HFF-Myc (cell line): Measurements from ENCODE around the gene ACAP2.
A peak's percentile ranks its signal among the peaks of the same experiment; 100 is the strongest.

ENCODE experiments used
- DNase-seq: peaks from one replicate; pipeline ENCODE4 v3.0.0-alpha.2; 2011; ENCODE audit warnings: low read depth; ENCODE audit errors: extremely low read depth
- H3K4me3 ChIP-seq: replicated peaks from 2 replicates; pipeline ENCODE4 v1.5.1; 2011; ENCODE audit warnings: low read depth, mild to moderate bottlenecking, control low read depth, low read length
- CTCF ChIP-seq: IDR thresholded peaks from 2 replicates; pipeline ENCODE4 v1.5.1; 2012; ENCODE audit warnings: mild to moderate bottlenecking, low read depth, low read length, control low read depth; ENCODE audit errors: missing control alignments

The ACAP2 gene

GRCh38 chr3:195445885-195446284 is 3.1 kb upstream of the ACAP2 start:
- TF ChIP-seq CTCF, result no peak
- no peak for DNase-seq
- H3K4me3 ChIP-seq, result no peak overlapping the region

GRCh38 chr3:195443391-195443989 is 670 bp upstream of the ACAP2 start:
- peak overlapping the region; percentile 33 for H3K4me3 ChIP-seq
- no peak for TF ChIP-seq CTCF

GRCh38 chr3:195441992-195442572 is 738 bp downstream of the ACAP2 start:
- peak overlapping the region; percentile 90 for H3K4me3 ChIP-seq
- no peak for TF ChIP-seq CTCF
- DNase-seq, result no peak

More at GRCh38 chr3:195443391-195443989, 670 bp upstream of the ACAP2 start:
- DNase-seq, result no peak

GRCh38 chr3:195441476-195441991 is 1.3 kb downstream of the ACAP2 start:
- peak overlapping the region; percentile 90 for H3K4me3 ChIP-seq
- TF ChIP-seq CTCF, result no peak
- no peak for DNase-seq

- TF ChIP-seq CTCF, result no peak
- DNase-seq, result no peak
- H3K4me3 ChIP-seq, result peak overlapping the region; percentile 90
These were observed 1.8 kb downstream of the ACAP2 start for GRCh38 chr3:195441051-195441450.

GRCh38 chr3:195440379-195440778 is 2.4 kb downstream of the ACAP2 start:
- TF ChIP-seq CTCF, result no peak
- DNase-seq, result no peak
- H3K4me3 ChIP-seq, result peak overlapping the region; percentile 90; the same call in 1 of the 2 replicates
